ENCODE measurements around the gene CARMIL1.

The CARMIL1 gene

GRCh38 chr6:25534942-25535631, 255.9 kb downstream of the CARMIL1 start:
- Histone ChIP-seq H3K4me3 (ENCODE audit: low read length) (no peak overlapping the region), H3K27me3 (replicated peaks; ENCODE audit: control insufficient read depth, insufficient read depth, low read length) (no peaks in the 10 kb centered on the region), H3K9me3 (ENCODE audit: control insufficient read depth, low read length) (no peaks in the 10 kb centered on the region), H3K4me1 (ENCODE audit: control insufficient read depth, insufficient read depth, low read length) (no peaks in the 10 kb centered on the region), H3K9ac (ENCODE audit: low read length) (no peak overlapping the region), H3K36me3 (ENCODE audit: control insufficient read depth, insufficient read depth, low read length, severe bottlenecking) (peaks cover 17% of the 10 kb centered on the region)
- DNase-seq (ENCODE audit: low read depth), result no peak

- H3K4me1 ChIP-seq (ENCODE audit: control insufficient read depth, insufficient read depth, low read length), result no peaks in the 10 kb centered on the region
- no peak overlapping the region for H3K9ac ChIP-seq (ENCODE audit: low read length)
- no peak overlapping the region for H3K4me3 ChIP-seq (ENCODE audit: low read length)
- no peaks in the 10 kb centered on the region for H3K27me3 ChIP-seq (replicated peaks; ENCODE audit: control insufficient read depth, insufficient read depth, low read length)
- H3K36me3 ChIP-seq (ENCODE audit: control insufficient read depth, insufficient read depth, low read length, severe bottlenecking), result peaks cover 20% of the 10 kb centered on the region
- no peak for DNase-seq (ENCODE audit: low read depth)
- no peaks in the 10 kb centered on the region for H3K9me3 ChIP-seq (ENCODE audit: control insufficient read depth, low read length)
These were observed 256.6 kb downstream of the CARMIL1 start for GRCh38 chr6:25535632-25536225.

DNA sequence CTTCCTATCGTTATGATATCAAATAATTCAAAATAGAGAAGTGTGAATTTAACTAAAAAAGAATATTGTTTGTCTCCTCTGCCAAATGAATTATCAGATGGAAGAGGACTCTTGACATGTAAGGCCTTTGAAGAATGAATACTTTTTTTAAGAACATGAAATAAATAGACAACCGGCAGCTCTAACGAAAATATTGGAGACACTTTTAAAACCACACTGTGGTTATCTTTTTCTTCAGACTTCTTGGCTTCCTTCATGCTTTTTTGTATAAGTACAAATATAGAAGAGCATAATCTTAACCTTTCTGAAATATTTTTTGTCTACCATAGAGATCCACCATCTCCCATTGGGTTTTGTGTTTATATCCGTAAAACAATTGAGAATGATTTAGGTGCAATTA, 257.6 kb downstream of the CARMIL1 start:
- Histone ChIP-seq H3K36me3 (ENCODE audit: control insufficient read depth, insufficient read depth, low read length, severe bottlenecking) (peaks cover 20% of the 10 kb centered on the region), H3K4me3 (ENCODE audit: low read length) (no peak overlapping the region), H3K27me3 (replicated peaks; ENCODE audit: control insufficient read depth, insufficient read depth, low read length) (no peaks in the 10 kb centered on the region), H3K9me3 (ENCODE audit: control insufficient read depth, low read length) (no peaks in the 10 kb centered on the region), H3K4me1 (ENCODE audit: control insufficient read depth, insufficient read depth, low read length) (no peaks in the 10 kb centered on the region), H3K9ac (ENCODE audit: low read length) (no peak overlapping the region)
- DNase-seq (ENCODE audit: low read depth), result no peak

GRCh38 chr6:25537349-25538018, 258.3 kb downstream of the CARMIL1 start:
- DNase-seq (ENCODE audit: low read depth), result no peak
- Histone ChIP-seq H3K9ac (ENCODE audit: low read length) (no peak overlapping the region), H3K36me3 (ENCODE audit: control insufficient read depth, insufficient read depth, low read length, severe bottlenecking) (peaks cover 20% of the 10 kb centered on the region), H3K9me3 (ENCODE audit: control insufficient read depth, low read length) (no peaks in the 10 kb centered on the region), H3K27me3 (replicated peaks; ENCODE audit: control insufficient read depth, insufficient read depth, low read length) (no peaks in the 10 kb centered on the region), H3K4me1 (ENCODE audit: control insufficient read depth, insufficient read depth, low read length) (peaks cover 2% of the 10 kb centered on the region), H3K4me3 (ENCODE audit: low read length) (no peak overlapping the region)

DNA sequence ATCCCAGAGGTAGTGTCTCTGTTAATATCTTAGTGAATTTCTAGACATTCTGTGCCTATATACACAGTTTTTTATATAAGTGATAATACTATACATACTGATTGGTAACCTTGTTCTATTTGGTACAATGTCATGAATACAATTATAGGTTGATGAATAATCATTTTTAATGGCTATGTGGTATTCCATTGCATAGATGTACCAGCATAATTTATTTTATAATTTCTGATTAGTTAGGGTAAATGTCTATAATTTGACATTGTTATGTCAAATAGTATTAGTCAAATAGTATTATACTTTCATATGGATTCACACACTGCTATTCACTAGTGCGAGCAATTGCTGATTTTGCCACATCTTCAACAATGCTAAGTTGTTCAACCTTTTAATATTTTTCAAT, 262.1 kb downstream of the CARMIL1 start:
- no peaks in the 10 kb centered on the region for H3K27me3 ChIP-seq (replicated peaks; ENCODE audit: control insufficient read depth, insufficient read depth, low read length)
- DNase-seq (ENCODE audit: low read depth), result no peak
- H3K9me3 ChIP-seq (ENCODE audit: control insufficient read depth, low read length), result no peaks in the 10 kb centered on the region
- H3K36me3 ChIP-seq (ENCODE audit: control insufficient read depth, insufficient read depth, low read length, severe bottlenecking), result peaks cover 17% of the 10 kb centered on the region
- peaks cover 13% of the 10 kb centered on the region for H3K4me1 ChIP-seq (ENCODE audit: control insufficient read depth, insufficient read depth, low read length)
- no peak overlapping the region for H3K9ac ChIP-seq (ENCODE audit: low read length)
- H3K4me3 ChIP-seq (ENCODE audit: low read length), result no peak overlapping the region

DNA sequence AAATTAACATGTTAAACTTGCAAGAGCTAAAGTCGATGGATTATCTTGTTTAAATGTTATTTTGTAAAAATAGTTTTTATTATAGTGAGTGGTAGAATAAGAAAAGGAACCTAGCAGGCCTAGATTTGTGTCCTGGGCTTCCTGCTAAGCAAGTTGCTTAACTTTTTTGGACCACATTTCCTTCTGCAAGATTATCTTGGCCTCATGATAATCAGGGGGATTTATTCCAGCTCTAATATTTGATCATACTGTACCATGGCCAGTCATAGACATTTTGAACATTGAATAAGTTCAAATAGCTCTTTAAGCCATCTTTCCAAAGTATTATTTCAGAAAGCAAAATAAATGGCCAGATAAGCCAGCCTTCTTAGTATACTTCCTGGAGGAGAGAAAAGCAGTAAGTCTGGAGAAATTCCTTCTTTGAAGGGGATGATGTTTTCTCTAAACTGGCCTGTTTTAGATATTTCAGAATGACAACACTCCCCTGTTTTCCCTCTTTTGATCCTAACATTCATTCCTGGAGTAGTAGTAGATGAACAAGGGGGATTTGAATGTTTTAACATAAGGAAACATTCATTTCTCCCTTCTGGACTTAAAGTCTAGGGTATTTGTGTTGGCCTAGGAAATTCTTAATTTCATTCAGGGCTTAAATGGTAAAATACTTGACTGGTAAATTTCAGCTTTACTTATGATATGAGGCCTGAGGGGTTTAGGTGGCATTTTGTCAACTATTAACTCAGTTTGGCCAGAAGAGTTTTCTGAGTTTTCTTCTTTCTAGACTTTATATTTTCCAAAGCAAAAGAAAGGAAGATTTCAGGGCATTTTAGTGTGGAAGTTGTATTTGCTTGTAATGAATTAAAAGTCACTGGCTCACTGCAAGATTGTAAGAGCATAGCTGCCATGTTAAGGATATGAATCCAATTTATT, 264.1 kb downstream of the CARMIL1 start:
- Histone ChIP-seq H3K4me3 (ENCODE audit: low read length) (no peak overlapping the region), H3K27me3 (replicated peaks; ENCODE audit: control insufficient read depth, insufficient read depth, low read length) (no peaks in the 10 kb centered on the region), H3K36me3 (ENCODE audit: control insufficient read depth, insufficient read depth, low read length, severe bottlenecking) (peaks cover 14% of the 10 kb centered on the region), H3K9me3 (ENCODE audit: control insufficient read depth, low read length) (no peaks in the 10 kb centered on the region), H3K9ac (ENCODE audit: low read length) (no peak overlapping the region), H3K4me1 (ENCODE audit: control insufficient read depth, insufficient read depth, low read length) (peaks cover 13% of the 10 kb centered on the region)
- DNase-seq (ENCODE audit: low read depth), result no peak

- Histone ChIP-seq H3K4me1 (ENCODE audit: control insufficient read depth, insufficient read depth, low read length) (peaks cover 13% of the 10 kb centered on the region), H3K36me3 (ENCODE audit: control insufficient read depth, insufficient read depth, low read length, severe bottlenecking) (peaks cover 9% of the 10 kb centered on the region), H3K27me3 (replicated peaks; ENCODE audit: control insufficient read depth, insufficient read depth, low read length) (no peaks in the 10 kb centered on the region), H3K9me3 (ENCODE audit: control insufficient read depth, low read length) (no peaks in the 10 kb centered on the region), H3K4me3 (ENCODE audit: low read length) (no peak overlapping the region), H3K9ac (ENCODE audit: low read length) (no peak overlapping the region)
- no peak for DNase-seq (ENCODE audit: low read depth)
These were observed 265.7 kb downstream of the CARMIL1 start for GRCh38 chr6:25544833-25545232.

DNA sequence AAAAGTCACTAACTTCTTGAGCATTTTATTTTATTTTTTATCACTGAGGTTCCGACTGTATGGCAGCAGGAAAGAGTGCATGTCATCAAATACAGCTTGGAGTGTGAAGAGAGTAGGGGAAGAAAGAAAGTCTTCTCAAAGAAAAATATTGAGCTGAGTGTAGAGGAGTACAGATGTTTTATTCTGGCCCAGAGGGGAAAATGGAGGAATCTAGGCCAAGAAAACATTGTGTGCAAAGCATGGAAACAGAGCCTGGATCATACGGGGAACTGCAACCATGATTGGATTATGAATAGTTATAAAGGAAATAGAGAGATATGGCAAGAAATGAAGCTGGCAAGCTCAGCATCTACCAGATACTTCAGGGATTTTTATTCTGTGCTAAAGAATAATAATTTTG, 268.6 kb downstream of the CARMIL1 start:
- Histone ChIP-seq H3K9ac (ENCODE audit: low read length) (no peak overlapping the region), H3K36me3 (ENCODE audit: control insufficient read depth, insufficient read depth, low read length, severe bottlenecking) (no peaks in the 10 kb centered on the region), H3K4me3 (ENCODE audit: low read length) (no peak overlapping the region), H3K4me1 (ENCODE audit: control insufficient read depth, insufficient read depth, low read length) (peaks cover 7% of the 10 kb centered on the region), H3K27me3 (replicated peaks; ENCODE audit: control insufficient read depth, insufficient read depth, low read length) (no peaks in the 10 kb centered on the region), H3K9me3 (ENCODE audit: control insufficient read depth, low read length) (no peaks in the 10 kb centered on the region)
- no peak for DNase-seq (ENCODE audit: low read depth)

DNA sequence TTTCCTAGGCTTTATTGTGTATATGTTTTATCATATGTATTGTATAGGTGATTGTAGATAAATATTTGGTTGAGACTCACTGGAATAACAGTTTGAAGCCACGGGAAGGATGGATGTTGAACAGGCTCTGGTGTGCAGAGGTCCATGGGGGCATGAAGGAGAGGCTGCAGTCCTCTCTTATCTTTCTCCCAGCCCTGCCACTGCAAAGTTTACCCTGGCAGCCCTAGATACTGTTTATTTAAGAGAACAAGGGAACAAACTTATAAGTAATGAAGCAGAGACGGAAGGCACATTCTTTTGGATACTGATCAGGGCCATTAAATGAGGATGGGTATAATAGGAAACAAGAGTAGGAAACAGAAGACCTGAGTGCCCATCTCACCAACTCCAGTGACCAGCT, 269.3 kb downstream of the CARMIL1 start:
- no peak for DNase-seq (ENCODE audit: low read depth)
- Histone ChIP-seq H3K27me3 (replicated peaks; ENCODE audit: control insufficient read depth, insufficient read depth, low read length) (no peaks in the 10 kb centered on the region), H3K9ac (ENCODE audit: low read length) (no peak overlapping the region), H3K4me1 (ENCODE audit: control insufficient read depth, insufficient read depth, low read length) (peaks cover under 1% of the 10 kb centered on the region), H3K9me3 (ENCODE audit: control insufficient read depth, low read length) (no peaks in the 10 kb centered on the region), H3K4me3 (ENCODE audit: low read length) (no peak overlapping the region), H3K36me3 (ENCODE audit: control insufficient read depth, insufficient read depth, low read length, severe bottlenecking) (no peaks in the 10 kb centered on the region)

- H3K27me3 ChIP-seq (replicated peaks; ENCODE audit: control insufficient read depth, insufficient read depth, low read length), result no peaks in the 10 kb centered on the region
- no peaks in the 10 kb centered on the region for H3K9me3 ChIP-seq (ENCODE audit: control insufficient read depth, low read length)
- H3K4me1 ChIP-seq (ENCODE audit: control insufficient read depth, insufficient read depth, low read length), result no peaks in the 10 kb centered on the region
- H3K36me3 ChIP-seq (ENCODE audit: control insufficient read depth, insufficient read depth, low read length, severe bottlenecking), result no peaks in the 10 kb centered on the region
- no peak for DNase-seq (ENCODE audit: low read depth)
- no peak overlapping the region for H3K4me3 ChIP-seq (ENCODE audit: low read length)
- H3K9ac ChIP-seq (ENCODE audit: low read length), result no peak overlapping the region
These were observed 271.5 kb downstream of the CARMIL1 start for GRCh38 chr6:25550631-25551030.

DNA sequence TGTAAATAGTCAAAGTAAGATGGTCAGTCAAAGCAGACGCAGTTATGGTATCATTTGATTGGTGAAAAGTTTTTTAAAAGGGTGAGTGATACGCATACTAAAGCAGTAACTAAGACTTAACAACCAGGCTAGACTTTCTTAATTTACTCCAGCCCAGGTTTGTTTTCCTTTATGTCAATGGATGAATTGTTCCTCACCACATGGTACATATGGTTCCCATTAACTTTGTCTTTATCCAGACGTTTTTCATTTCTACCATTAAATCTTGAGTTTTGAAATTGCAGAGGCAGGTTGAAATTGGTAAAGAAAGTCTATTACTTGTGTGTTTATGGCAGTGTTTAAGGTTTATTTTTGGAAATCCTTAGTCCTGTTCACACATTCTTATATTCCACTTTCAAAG, 274.3 kb downstream of the CARMIL1 start:
- no peaks in the 10 kb centered on the region for H3K9me3 ChIP-seq (ENCODE audit: control insufficient read depth, low read length)
- no peaks in the 10 kb centered on the region for H3K27me3 ChIP-seq (replicated peaks; ENCODE audit: control insufficient read depth, insufficient read depth, low read length)
- no peaks in the 10 kb centered on the region for H3K4me1 ChIP-seq (ENCODE audit: control insufficient read depth, insufficient read depth, low read length)
- peak; percentile 81 for DNase-seq (ENCODE audit: low read depth)
- H3K9ac ChIP-seq (ENCODE audit: low read length), result no peak overlapping the region
- no peaks in the 10 kb centered on the region for H3K36me3 ChIP-seq (ENCODE audit: control insufficient read depth, insufficient read depth, low read length, severe bottlenecking)
- H3K4me3 ChIP-seq (ENCODE audit: low read length), result no peak overlapping the region

Data from adipocyte (in vitro differentiated cells).